Measurements from ENCODE around the gene SCRG1. TPM values are rescaled to one million over a fixed set of nuclear protein-coding genes. Genes with fewer than 3 reads are reported as not detected.

Gene SCRG1
- total and polyA plus RNA-seq, 12 donors: 0.14 to 1.9 (median 0.33) TPM; not detected in 2

- H3K4me3 ChIP-seq: no peak overlapping the region
- no peaks in the 10 kb centered on the region for H3K9me3 ChIP-seq (replicated peaks in 1 of 3)
- H3K36me3 ChIP-seq (replicated peaks in 1 of 2): no peaks in the 10 kb centered on the region
- intact Hi-C loops (cut with DNase I): no loop called here
- H3K27me3 ChIP-seq: no peaks in the 10 kb centered on the region
- peak overlapping the region in 3 of 5 donors; percentile 37 to 83 (median 49) for H3K27ac ChIP-seq
- WGBS, 4 donors: 59 to 77% (median 68%) methylated on average over 1 of the region's 1 CpG
- TF ChIP-seq POLR2A (IDR thresholded peaks at IDR 0.05) (no peak), CTCF (IDR thresholded peaks at IDR 0.05) (no peak)
- H3K4me1 ChIP-seq (replicated peaks in 1 of 2): peaks cover 0 to 40% of the 10 kb centered on the region in 2 donors
- peak in 4 of 7 donors; percentile 24 to 55 (median 46) for DNase-seq
These were observed 14.1 kb upstream of the SCRG1 start for GRCh38 chr4:173413036-173413435.

GRCh38 chr4:173411106-173411693 lies 12.3 kb upstream of the SCRG1 start:
- TF ChIP-seq POLR2A (IDR thresholded peaks at IDR 0.05) (no peak), CTCF (IDR thresholded peaks at IDR 0.05) (no peak)
- Histone ChIP-seq H3K9me3 (replicated peaks in 1 of 3) (no peaks in the 10 kb centered on the region), H3K27me3 (no peaks in the 10 kb centered on the region), H3K4me3 (no peak overlapping the region), H3K27ac (peak overlapping the region in 2 of 5 donors; percentile 48 to 83), H3K4me1 (replicated peaks in 1 of 2) (peaks cover 0 to 34% of the 10 kb centered on the region in 2 donors), H3K36me3 (replicated peaks in 1 of 2) (no peaks in the 10 kb centered on the region)
- DNase-seq: no peak
- WGBS, 4 donors: 44 to 51% (median 48%) methylated on average over 4 of the region's 4 CpGs
- intact Hi-C loops (cut with DNase I): no loop called here

GRCh38 chr4:173410079-173410478 lies 11.2 kb upstream of the SCRG1 start:
- TF ChIP-seq CTCF (IDR thresholded peaks at IDR 0.05) (no peak), POLR2A (IDR thresholded peaks at IDR 0.05) (no peak)
- Histone ChIP-seq H3K4me3 (no peak overlapping the region), H3K27ac (peak overlapping the region in 3 of 5 donors; percentile 5 to 83 (median 48)), H3K9me3 (replicated peaks in 1 of 3) (no peaks in the 10 kb centered on the region), H3K27me3 (no peaks in the 10 kb centered on the region), H3K36me3 (replicated peaks in 1 of 2) (no peaks in the 10 kb centered on the region), H3K4me1 (replicated peaks in 1 of 2) (peaks cover 0 to 34% of the 10 kb centered on the region in 2 donors)
- DNase-seq: no peak
- WGBS, 4 donors: 0 to 45% (median 44%) methylated on average over 1 to 2 of the region's 2 CpGs
- intact Hi-C loops (cut with DNase I): no loop called here

GRCh38 chr4:173405840-173406606 lies 7.1 kb upstream of the SCRG1 start:
- no peaks in the 10 kb centered on the region for H3K36me3 ChIP-seq (replicated peaks in 1 of 2)
- H3K4me1 ChIP-seq (replicated peaks in 1 of 2): peaks cover 0 to 9% of the 10 kb centered on the region in 2 donors
- 91 to 95% (median 93%) methylated on average over 4 of the region's 4 CpGs for WGBS, 4 donors
- no peak for DNase-seq
- no peaks in the 10 kb centered on the region for H3K9me3 ChIP-seq (replicated peaks in 1 of 3)
- TF ChIP-seq POLR2A (IDR thresholded peaks at IDR 0.05) (no peak), CTCF (IDR thresholded peaks at IDR 0.05) (no peak)
- intact Hi-C loops (cut with DNase I): no loop called here
- H3K27me3 ChIP-seq: no peaks in the 10 kb centered on the region
- H3K27ac ChIP-seq: no peak overlapping the region
- no peak overlapping the region for H3K4me3 ChIP-seq

Data from adrenal gland (tissue), 12 donors.